ENCODE measurements around the gene SIRT4. TPM values are rescaled to one million over a fixed set of nuclear protein-coding genes. Genes with fewer than 3 reads are reported as not detected.
"Not testable (repeated sequence)": the region's sequence is repeated elsewhere in the genome, so short reads cannot be mapped to it uniquely, and the experiment has no call there.

The SIRT4 gene
- 1 to 10 TPM in 1 of 4 donors, under 1 TPM in 1, not detected in 2; 0.70 to 5.0 TPM for total RNA-seq

- Histone ChIP-seq H3K36me3 (no peaks in the 10 kb centered on the region), H3K9me3 (no peaks in the 10 kb centered on the region), H3K27me3 (no peaks in the 10 kb centered on the region), H3K27ac (peak within 1 kb of the TSS; percentile 59 to 86 (median 84)), H3K4me3 (peak within 1 kb of the TSS; percentile 58 to 87 (median 68)), H3K4me1 (peaks cover 3 to 11% (median 4%) of the 10 kb centered on the region in 3 donors)
- 9% methylated on average over 29 to 31 of the region's 31 CpGs for WGBS, 2 donors
- intact Hi-C loops (cut with DNase I) = no loop called here
- TF ChIP-seq CTCF (IDR thresholded peaks at IDR 0.05) (peak; percentile 58 to 82 (median 76)), POLR2A (IDR thresholded peaks at IDR 0.05) (no peak)
- DNase-seq = peak; percentile 60
Observed at GRCh38 chr12:120301962-120302815, at the start of gene SIRT4. Gene SIRT4, plus strand, starts transcription at chr12:120302321. Its CDS starts 1,241 bp downstream, at chr12:120303562.

- H3K27me3 ChIP-seq; H3K4me3 ChIP-seq; H3K9me3 ChIP-seq; intact Hi-C loops (cut with DNase I); DNase-seq; H3K36me3 ChIP-seq: not testable (repeated sequence)
- H3K27ac ChIP-seq = peak overlapping the region; percentile 1 to 89 (median 80)
- WGBS, 2 donors = 47 to 65% methylated on average over 6 of the region's 6 CpGs
- peaks cover 23 to 98% (median 70%) of the 10 kb centered on the region in 3 donors for H3K4me1 ChIP-seq
Observed at GRCh38 chr12:120253313-120253712, 48.8 kb upstream of the SIRT4 start.

- Histone ChIP-seq H3K9me3 (no peaks in the 10 kb centered on the region), H3K27ac (peak overlapping the region; percentile 13 to 89 (median 80)), H3K4me3 (no peak overlapping the region), H3K4me1 (peaks cover 32 to 98% (median 77%) of the 10 kb centered on the region in 3 donors), H3K36me3 (no peaks in the 10 kb centered on the region), H3K27me3 (no peaks in the 10 kb centered on the region)
- WGBS, 2 donors = 71 to 82% methylated on average over 7 of the region's 7 CpGs
- intact Hi-C loops (cut with DNase I) = no loop called here
- no peak for DNase-seq
- TF ChIP-seq CTCF (IDR thresholded peaks at IDR 0.05) (peak in 2 of 6 experiments; percentile 8 to 23), POLR2A (IDR thresholded peaks at IDR 0.05) (no peak)
Observed at GRCh38 chr12:120254809-120255208, 47.3 kb upstream of the SIRT4 start.

GRCh38 chr12:120257041-120257821, 44.9 kb upstream of the SIRT4 start:
- WGBS, 2 donors = 17 to 24% methylated on average over 4 to 6 of the region's 9 CpGs
- Histone ChIP-seq H3K9me3 (no peaks in the 10 kb centered on the region), H3K4me3 (peak overlapping the region in 1 of 4 donors; percentile 6), H3K4me1 (peaks cover 38 to 98% (median 66%) of the 10 kb centered on the region in 3 donors), H3K27ac (peak overlapping the region; percentile 69 to 89 (median 82)), H3K36me3 (no peaks in the 10 kb centered on the region), H3K27me3 (no peaks in the 10 kb centered on the region)
- intact Hi-C loops (cut with DNase I) = no loop called here
- DNase-seq = no peak
- peak in 1 of 4 donors; percentile 10 for TF ChIP-seq POLR2A (IDR thresholded peaks at IDR 0.05)
- TF ChIP-seq CTCF (IDR thresholded peaks at IDR 0.05) = peak in 1 of 6 experiments; percentile 16

GRCh38 chr12:120258323-120258896, 43.7 kb upstream of the SIRT4 start:
- no peaks in the 10 kb centered on the region for H3K36me3 ChIP-seq
- H3K9me3 ChIP-seq = no peaks in the 10 kb centered on the region
- no peak for TF ChIP-seq CTCF (IDR thresholded peaks at IDR 0.05)
- peak overlapping the region in 3 of 4 donors; percentile 77 to 89 (median 86) for H3K27ac ChIP-seq
- DNase-seq = no peak
- 80 to 87% methylated on average over 5 of the region's 5 CpGs for WGBS, 2 donors
- intact Hi-C loops (cut with DNase I) = no loop called here
- no peaks in the 10 kb centered on the region for H3K27me3 ChIP-seq
- peaks cover 48 to 99% (median 71%) of the 10 kb centered on the region in 3 donors for H3K4me1 ChIP-seq
- no peak overlapping the region for H3K4me3 ChIP-seq
